Measurements from ENCODE around the gene GRXCR2. TPM values are rescaled to one million over a fixed set of nuclear protein-coding genes. Genes with fewer than 3 reads are reported as not detected.

GRXCR2 gene
- total and polyA plus RNA-seq, 2 of the 13 experiments (the other 11 are each of a cell fraction or from before 2014, with no cell fraction given): not detected

DNA sequence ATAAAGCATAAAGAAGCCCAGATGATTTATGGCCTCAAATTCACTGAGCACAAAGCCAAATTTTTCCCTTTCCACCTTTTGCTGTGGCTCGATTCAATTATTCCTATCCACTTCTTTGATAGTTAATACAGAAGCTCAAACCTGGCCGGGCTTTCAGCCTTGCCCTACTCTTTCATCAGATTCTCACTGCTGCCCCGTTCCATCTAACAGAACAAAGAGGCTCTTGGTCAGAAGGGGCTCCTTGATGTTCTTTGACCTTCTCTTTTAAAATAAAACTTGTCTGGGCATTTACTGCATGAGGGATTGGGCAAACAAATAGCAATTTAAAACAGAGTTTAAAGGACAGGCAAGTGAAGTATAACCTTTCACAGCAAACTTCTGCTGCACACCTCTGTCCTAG, 9.8 kb downstream of the GRXCR2 start (continued):
- TF ChIP-seq RARG (CRISPR knock-in tag; IDR thresholded peaks at IDR 0.05; ENCODE audit: low read depth): no peak
- no peak for TF ChIP-seq TCF12 (IDR thresholded peaks at IDR 0.05)
- TF ChIP-seq TCF12 (CRISPR knock-in tag; IDR thresholded peaks at IDR 0.05): no peak
- TF ChIP-seq, protein P1, sequence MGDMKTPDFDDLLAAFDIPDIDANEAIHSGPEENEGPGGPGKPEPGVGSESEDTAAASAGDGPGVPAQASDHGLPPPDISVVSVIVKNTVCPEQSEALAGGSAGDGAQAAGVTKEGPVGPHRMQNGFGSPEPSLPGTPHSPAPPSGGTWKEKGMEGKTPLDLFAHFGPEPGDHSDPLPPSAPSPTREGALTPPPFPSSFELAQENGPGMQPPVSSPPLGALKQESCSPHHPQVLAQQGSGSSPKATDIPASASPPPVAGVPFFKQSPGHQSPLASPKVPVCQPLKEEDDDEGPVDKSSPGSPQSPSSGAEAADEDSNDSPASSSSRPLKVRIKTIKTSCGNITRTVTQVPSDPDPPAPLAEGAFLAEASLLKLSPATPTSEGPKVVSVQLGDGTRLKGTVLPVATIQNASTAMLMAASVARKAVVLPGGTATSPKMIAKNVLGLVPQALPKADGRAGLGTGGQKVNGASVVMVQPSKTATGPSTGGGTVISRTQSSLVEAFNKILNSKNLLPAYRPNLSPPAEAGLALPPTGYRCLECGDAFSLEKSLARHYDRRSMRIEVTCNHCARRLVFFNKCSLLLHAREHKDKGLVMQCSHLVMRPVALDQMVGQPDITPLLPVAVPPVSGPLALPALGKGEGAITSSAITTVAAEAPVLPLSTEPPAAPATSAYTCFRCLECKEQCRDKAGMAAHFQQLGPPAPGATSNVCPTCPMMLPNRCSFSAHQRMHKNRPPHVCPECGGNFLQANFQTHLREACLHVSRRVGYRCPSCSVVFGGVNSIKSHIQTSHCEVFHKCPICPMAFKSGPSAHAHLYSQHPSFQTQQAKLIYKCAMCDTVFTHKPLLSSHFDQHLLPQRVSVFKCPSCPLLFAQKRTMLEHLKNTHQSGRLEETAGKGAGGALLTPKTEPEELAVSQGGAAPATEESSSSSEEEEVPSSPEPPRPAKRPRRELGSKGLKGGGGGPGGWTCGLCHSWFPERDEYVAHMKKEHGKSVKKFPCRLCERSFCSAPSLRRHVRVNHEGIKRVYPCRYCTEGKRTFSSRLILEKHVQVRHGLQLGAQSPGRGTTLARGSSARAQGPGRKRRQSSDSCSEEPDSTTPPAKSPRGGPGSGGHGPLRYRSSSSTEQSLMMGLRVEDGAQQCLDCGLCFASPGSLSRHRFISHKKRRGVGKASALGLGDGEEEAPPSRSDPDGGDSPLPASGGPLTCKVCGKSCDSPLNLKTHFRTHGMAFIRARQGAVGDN (CRISPR knock-in tag; IDR thresholded peaks at IDR 0.05): no peak
- TF ChIP-seq, protein P2, sequence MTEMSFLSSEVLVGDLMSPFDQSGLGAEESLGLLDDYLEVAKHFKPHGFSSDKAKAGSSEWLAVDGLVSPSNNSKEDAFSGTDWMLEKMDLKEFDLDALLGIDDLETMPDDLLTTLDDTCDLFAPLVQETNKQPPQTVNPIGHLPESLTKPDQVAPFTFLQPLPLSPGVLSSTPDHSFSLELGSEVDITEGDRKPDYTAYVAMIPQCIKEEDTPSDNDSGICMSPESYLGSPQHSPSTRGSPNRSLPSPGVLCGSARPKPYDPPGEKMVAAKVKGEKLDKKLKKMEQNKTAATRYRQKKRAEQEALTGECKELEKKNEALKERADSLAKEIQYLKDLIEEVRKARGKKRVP (CRISPR knock-in tag; IDR thresholded peaks at IDR 0.05): peak in 1 of 2 experiments; percentile 88; a peak in 2 of 4 replicates
- TF ChIP-seq CC2D1A (CRISPR knock-in tag; IDR thresholded peaks at IDR 0.05): no peak
- peak; percentile 29; the same call in 1 of the 2 replicates for TF ChIP-seq FOXJ3 (CRISPR knock-in tag; IDR thresholded peaks at IDR 0.05; ENCODE audit: borderline replicate concordance)
- TF ChIP-seq, protein P3, sequence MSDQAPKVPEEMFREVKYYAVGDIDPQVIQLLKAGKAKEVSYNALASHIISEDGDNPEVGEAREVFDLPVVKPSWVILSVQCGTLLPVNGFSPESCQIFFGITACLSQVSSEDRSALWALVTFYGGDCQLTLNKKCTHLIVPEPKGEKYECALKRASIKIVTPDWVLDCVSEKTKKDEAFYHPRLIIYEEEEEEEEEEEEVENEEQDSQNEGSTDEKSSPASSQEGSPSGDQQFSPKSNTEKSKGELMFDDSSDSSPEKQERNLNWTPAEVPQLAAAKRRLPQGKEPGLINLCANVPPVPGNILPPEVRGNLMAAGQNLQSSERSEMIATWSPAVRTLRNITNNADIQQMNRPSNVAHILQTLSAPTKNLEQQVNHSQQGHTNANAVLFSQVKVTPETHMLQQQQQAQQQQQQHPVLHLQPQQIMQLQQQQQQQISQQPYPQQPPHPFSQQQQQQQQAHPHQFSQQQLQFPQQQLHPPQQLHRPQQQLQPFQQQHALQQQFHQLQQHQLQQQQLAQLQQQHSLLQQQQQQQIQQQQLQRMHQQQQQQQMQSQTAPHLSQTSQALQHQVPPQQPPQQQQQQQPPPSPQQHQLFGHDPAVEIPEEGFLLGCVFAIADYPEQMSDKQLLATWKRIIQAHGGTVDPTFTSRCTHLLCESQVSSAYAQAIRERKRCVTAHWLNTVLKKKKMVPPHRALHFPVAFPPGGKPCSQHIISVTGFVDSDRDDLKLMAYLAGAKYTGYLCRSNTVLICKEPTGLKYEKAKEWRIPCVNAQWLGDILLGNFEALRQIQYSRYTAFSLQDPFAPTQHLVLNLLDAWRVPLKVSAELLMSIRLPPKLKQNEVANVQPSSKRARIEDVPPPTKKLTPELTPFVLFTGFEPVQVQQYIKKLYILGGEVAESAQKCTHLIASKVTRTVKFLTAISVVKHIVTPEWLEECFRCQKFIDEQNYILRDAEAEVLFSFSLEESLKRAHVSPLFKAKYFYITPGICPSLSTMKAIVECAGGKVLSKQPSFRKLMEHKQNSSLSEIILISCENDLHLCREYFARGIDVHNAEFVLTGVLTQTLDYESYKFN (CRISPR knock-in tag; conservative IDR thresholded peaks at IDR 0.05): peak; percentile 39; the same call in 1 of the 2 replicates
- TF ChIP-seq REL (CRISPR knock-in tag; conservative IDR thresholded peaks at IDR 0.05): no peak
- TF ChIP-seq IRF2 (CRISPR knock-in tag; IDR thresholded peaks at IDR 0.05): no peak
- 0 out of 2 replicates have a peak, but pooled peaks have one; percentile 21 for TF ChIP-seq YEATS4 (CRISPR knock-in tag; IDR thresholded peaks at IDR 0.05; ENCODE audit: borderline replicate concordance)
- no peak for TF ChIP-seq POGZ (CRISPR knock-in tag; IDR thresholded peaks at IDR 0.05)
- TF ChIP-seq, protein P4, sequence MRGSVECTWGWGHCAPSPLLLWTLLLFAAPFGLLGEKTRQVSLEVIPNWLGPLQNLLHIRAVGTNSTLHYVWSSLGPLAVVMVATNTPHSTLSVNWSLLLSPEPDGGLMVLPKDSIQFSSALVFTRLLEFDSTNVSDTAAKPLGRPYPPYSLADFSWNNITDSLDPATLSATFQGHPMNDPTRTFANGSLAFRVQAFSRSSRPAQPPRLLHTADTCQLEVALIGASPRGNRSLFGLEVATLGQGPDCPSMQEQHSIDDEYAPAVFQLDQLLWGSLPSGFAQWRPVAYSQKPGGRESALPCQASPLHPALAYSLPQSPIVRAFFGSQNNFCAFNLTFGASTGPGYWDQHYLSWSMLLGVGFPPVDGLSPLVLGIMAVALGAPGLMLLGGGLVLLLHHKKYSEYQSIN (CRISPR knock-in tag; IDR thresholded peaks at IDR 0.05; ENCODE audit: borderline replicate concordance): no peak
- 0 out of 4 replicates have a peak, but pooled peaks of 1 of the 2 experiments have one; percentile 9 for TF ChIP-seq EP300 (IDR thresholded peaks at IDR 0.05; ENCODE audit: low read depth in 2 of 2, low read length in 2 of 2)
- no peak for TF ChIP-seq EP300 (CRISPR knock-in tag; IDR thresholded peaks at IDR 0.05; ENCODE audit: borderline replicate concordance)
- TF ChIP-seq, protein P5, sequence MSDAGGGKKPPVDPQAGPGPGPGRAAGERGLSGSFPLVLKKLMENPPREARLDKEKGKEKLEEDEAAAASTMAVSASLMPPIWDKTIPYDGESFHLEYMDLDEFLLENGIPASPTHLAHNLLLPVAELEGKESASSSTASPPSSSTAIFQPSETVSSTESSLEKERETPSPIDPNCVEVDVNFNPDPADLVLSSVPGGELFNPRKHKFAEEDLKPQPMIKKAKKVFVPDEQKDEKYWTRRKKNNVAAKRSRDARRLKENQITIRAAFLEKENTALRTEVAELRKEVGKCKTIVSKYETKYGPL (CRISPR knock-in tag; IDR thresholded peaks at IDR 0.05): no peak
- TF ChIP-seq HMG20A (CRISPR knock-in tag; IDR thresholded peaks at IDR 0.05; ENCODE audit: borderline replicate concordance): peak; percentile 24; the same call in 1 of the 2 replicates
- no peak for TF ChIP-seq ZNF121 (CRISPR knock-in tag; IDR thresholded peaks at IDR 0.05)
